Ecto neural progenitor cell (in vitro differentiated cells): ENCODE results near the gene TCIRG1.
"Not testable (repeated sequence)": the region's sequence is repeated elsewhere in the genome, so short reads cannot be mapped to it uniquely, and the experiment has no call there.

ENCODE experiments used
- DNase-seq: peaks from one replicate; pipeline ENCODE4 v3.0.0-alpha.2; 2018; ENCODE audit warnings: low spot score

Gene TCIRG1

DNA sequence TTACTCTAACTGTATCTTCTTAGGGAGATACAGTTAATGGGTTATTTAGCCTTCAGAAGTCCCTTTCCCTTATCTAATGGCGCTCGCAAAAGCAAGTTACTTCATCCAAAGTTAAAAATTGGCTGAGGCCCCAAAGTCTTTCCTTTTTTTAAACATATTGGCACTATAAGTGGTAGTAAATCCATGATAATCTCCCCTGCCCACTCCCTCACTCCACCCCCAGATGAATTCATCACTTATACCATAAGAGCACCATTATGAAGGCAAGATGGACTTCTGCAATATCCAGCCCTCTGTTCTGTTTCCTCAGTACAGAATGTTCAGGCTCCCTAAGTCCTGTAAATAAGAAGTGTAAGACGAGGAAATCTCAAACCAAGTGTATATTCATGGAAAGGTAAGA lies 44.7 kb downstream of the TCIRG1 start:
- no peak for DNase-seq

DNA sequence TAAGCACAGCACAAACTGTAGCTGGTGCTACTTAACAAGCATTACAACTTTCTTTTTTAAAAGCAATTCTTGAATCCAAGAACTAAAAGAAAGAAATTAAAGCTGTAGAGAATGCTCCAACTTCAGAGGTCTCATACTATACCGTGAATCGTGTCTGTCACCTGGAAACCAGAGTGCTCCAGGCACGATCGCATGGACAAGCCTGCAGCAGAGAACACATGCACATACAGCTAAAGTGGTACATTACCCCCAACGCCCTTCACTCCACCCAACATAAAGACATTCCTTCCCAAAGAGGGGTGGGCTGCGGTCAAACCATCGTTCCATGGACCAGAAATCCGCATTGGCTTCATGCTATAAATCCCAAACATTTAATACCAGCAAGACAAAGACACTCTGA lies 50.9 kb downstream of the TCIRG1 start:
- no peak for DNase-seq

GRCh38 chr11:68090287-68090686 lies 51.5 kb downstream of the TCIRG1 start:
- no peak for DNase-seq

- DNase-seq: no peak
Measured at GRCh38 chr11:68090706-68091105, 51.9 kb downstream of the TCIRG1 start.

- no peak for DNase-seq
Measured at GRCh38 chr11:68092411-68092810, 53.6 kb downstream of the TCIRG1 start.

DNA sequence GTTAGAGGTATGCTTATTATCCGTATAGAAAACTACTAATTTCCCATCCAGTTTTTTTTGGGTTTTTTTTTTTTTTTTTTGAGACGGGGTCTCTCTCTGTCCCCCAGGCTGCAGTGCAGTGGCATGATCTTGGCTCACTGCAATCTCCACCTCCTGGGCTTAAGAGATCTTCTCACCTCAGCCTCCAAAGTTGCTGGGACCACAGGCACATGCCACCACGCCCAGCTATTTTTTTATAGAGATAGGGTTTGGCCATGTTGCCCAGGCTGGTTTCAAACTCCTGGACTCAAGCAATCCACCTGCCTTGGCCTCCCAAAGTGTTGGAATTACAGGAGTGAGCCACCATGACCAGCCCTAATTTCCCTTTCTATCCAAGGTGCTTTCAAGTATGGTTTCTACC lies 54.1 kb downstream of the TCIRG1 start:
- not testable (repeated sequence) for DNase-seq

DNA sequence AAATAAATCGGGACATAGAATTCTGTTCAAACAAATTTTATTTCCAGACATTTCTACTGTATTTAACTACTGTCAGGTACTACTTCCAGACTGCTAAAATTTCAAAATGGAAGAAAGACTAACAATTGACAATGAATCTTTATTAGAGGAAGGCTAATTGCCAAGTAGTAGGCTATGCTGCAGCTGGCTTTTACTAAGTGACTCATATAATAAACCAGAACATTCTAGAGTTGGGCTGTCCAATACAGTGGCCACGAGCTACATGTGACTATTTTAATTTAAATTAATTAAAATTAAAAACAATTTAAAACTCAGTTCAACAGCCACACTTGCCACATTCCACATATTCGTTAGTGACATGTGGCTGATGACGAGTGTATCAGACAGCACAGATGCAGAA lies 54.7 kb downstream of the TCIRG1 start:
- DNase-seq: no peak

GRCh38 chr11:68096962-68097361 lies 58.1 kb downstream of the TCIRG1 start:
- no peak for DNase-seq

DNA sequence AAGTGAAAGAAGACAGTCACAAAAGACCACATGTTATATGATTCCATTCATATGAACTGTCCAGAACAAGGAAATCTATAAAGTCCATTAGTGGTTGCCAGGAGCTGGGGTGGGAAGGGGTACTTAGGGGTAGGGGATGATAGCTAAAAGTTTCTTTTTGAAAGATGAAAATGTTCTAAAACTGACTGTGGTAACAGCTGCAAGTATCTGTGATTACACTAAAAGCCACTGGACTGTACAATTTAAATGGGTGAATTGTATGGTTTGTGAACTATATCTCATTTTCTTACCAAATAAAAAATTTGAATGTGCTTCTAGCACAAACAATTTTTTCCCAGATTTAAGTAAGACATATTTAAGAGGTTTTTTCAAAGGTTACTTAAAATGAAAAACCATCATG lies 60.2 kb downstream of the TCIRG1 start:
- no peak for DNase-seq

- no peak for DNase-seq
Measured at GRCh38 chr11:68099474-68100405, 60.9 kb downstream of the TCIRG1 start.
